ENCODE data around the gene UGGT1. TPM values are rescaled to one million over a fixed set of nuclear protein-coding genes. Genes with fewer than 3 reads are reported as not detected.

The UGGT1 gene
- total and polyA plus RNA-seq, 9 of the 15 experiments (the other 6 are each of a cell fraction or from before 2014, with no cell fraction given), result 5.1 to 56.4 (median 37.9) TPM

- no peak overlapping the region for H3K4me3 ChIP-seq
- no peaks in the 10 kb centered on the region for H3K9me1 ChIP-seq (ENCODE audit: control insufficient read depth, insufficient read depth, low read length)
- intact Hi-C loops (cut with micrococcal nuclease) (loop anchor here (5.0 to 10.0 kb wide), 3 partner anchors 55 to 237 kb away; no protein-coding TSS in a partner anchor), in situ Hi-C loops (cut with MboI) (no loop called here)
- no peak for TF ChIP-seq KAT8 (IDR thresholded peaks at IDR 0.05; ENCODE audit: low read depth)
- no peak for TF ChIP-seq REST (IDR thresholded peaks at IDR 0.05; ENCODE audit: borderline replicate concordance)
- TF ChIP-seq REST (CRISPR knock-in tag; IDR thresholded peaks at IDR 0.05; ENCODE audit: low read depth), result no peak
- no peak for TF ChIP-seq CBX2 (IDR thresholded peaks at IDR 0.05; ENCODE audit: insufficient read depth, low read length, poor library complexity, severe bottlenecking)
- TF ChIP-seq MTF1 (CRISPR knock-in tag; IDR thresholded peaks at IDR 0.05; ENCODE audit: borderline replicate concordance), result no peak
- TF ChIP-seq NFATC3 (IDR thresholded peaks at IDR 0.05), result no peak
- no peak for TF ChIP-seq MNT (conservative IDR thresholded peaks at IDR 0.05)
- TF ChIP-seq SMARCA4 (IDR thresholded peaks at IDR 0.05), result no peak
- no peak for TF ChIP-seq FOS (IDR thresholded peaks at IDR 0.05; ENCODE audit: extremely low read depth, insufficient read length)
- TF ChIP-seq, protein P1, sequence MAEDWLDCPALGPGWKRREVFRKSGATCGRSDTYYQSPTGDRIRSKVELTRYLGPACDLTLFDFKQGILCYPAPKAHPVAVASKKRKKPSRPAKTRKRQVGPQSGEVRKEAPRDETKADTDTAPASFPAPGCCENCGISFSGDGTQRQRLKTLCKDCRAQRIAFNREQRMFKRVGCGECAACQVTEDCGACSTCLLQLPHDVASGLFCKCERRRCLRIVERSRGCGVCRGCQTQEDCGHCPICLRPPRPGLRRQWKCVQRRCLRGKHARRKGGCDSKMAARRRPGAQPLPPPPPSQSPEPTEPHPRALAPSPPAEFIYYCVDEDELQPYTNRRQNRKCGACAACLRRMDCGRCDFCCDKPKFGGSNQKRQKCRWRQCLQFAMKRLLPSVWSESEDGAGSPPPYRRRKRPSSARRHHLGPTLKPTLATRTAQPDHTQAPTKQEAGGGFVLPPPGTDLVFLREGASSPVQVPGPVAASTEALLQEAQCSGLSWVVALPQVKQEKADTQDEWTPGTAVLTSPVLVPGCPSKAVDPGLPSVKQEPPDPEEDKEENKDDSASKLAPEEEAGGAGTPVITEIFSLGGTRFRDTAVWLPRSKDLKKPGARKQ (CRISPR knock-in tag; IDR thresholded peaks at IDR 0.05), result no peak
- no peak overlapping the region for H3K9ac ChIP-seq (ENCODE audit: insufficient read depth in 1 of 2, low read depth in 2 of 2, low read length in 2 of 2)
- H3K9me3 ChIP-seq (replicated peaks; ENCODE audit: control insufficient read depth, insufficient read depth, low read depth, low read length), result no peaks in the 10 kb centered on the region
- ChIA-PET CTCF (ENCODE audit: low intra/inter-chr PET ratio) (no interaction called here), POLR2A (no interaction called here)
- H3K27ac ChIP-seq (ENCODE audit: extremely low read depth, low read depth, low read length), result no peak overlapping the region
- no peak for DNase-seq (ENCODE audit: extremely low read depth in 1 of 4, low spot score in 3 of 4)
- H3K36me3 ChIP-seq (ENCODE audit: control insufficient read depth, insufficient read depth, low read length), result peaks cover 98% of the 10 kb centered on the region
- no TSS peak for BruUV-seq (replicated peaks)
- H4K20me1 ChIP-seq (replicated peaks; ENCODE audit: control insufficient read depth, insufficient read depth, low read length), result no peaks in the 10 kb centered on the region
- H3K4me2 ChIP-seq (ENCODE audit: insufficient read depth, low read length), result no peak overlapping the region
- no peaks in the 10 kb centered on the region for H3K27me3 ChIP-seq (ENCODE audit: control insufficient read depth in 2 of 2, insufficient read depth in 2 of 2, low read length in 2 of 2)
- no peak overlapping the region for H2AFZ ChIP-seq (ENCODE audit: low read depth, low read length)
- H3K4me1 ChIP-seq (replicated peaks in 1 of 2; ENCODE audit: control insufficient read depth in 2 of 2, insufficient read depth in 2 of 2, low read length in 2 of 2), result no peaks in the 10 kb centered on the region
- no peak for FAIRE-seq
- WGBS (ENCODE audit: insufficient coverage, low coverage, missing lambda C conversion rate), result 97% methylated on average over 3 of the region's 3 CpGs
- no peaks in the 10 kb centered on the region for H3K79me2 ChIP-seq (ENCODE audit: control insufficient read depth, insufficient read depth, low read length)
- no peak for ATAC-seq
Observed at GRCh38 chr2:128177315-128177714, 86.3 kb downstream of the UGGT1 start.
